CD4-positive, alpha-beta T cell (primary cell): ENCODE measurements around the gene FAM193B. TPM values are rescaled to one million over a fixed set of nuclear protein-coding genes. Genes with fewer than 3 reads are reported as not detected.

ENCODE experiments used
- ATAC-seq: fragments of 200-7000 bp; cut with Tn5 transposase; one replicate; pipeline ENCODE4 v1.10.0; 2022; ENCODE audit warnings: mild to moderate bottlenecking; ENCODE audit not compliant: poor library complexity
- CTCF ChIA-PET: fragments of 350-600 bp; sonication (Branson Sonifier 250); formaldehyde crosslinking; loops from one replicate; lab custom pipeline; 2021; ENCODE audit warnings: antibody characterized with exemption, inconsistent platforms; lab: Charles Lee
- POLR2A ChIA-PET: fragments of 350-600 bp; sonication (Branson Sonifier 250); formaldehyde crosslinking; loops from one replicate; lab custom pipeline; 2021; ENCODE audit warnings: antibody characterized with exemption, inconsistent platforms; lab: Charles Lee
- DNase-seq, 14 experiments: peaks; one replicate each; pipeline ENCODE4 v3.0.0-alpha.2; 2013 to 2020; ENCODE audit warnings: mixed read lengths in 2 of 14
- H3K27ac ChIP-seq, 2 donors: one replicate each; pipeline versions ENCODE4 v1.5.1 to v1.7.0; 2013; ENCODE audit warnings: low read length in 2 of 2, low read depth in 1 of 2, mild to moderate bottlenecking in 1 of 2
- H3K27me3 ChIP-seq, 2 experiments: 1 replicate in 1 of 2; 2 replicates in 1 of 2; pipeline versions ENCODE4 v1.6.1 to v1.7.0; 2013; ENCODE audit warnings: low read length in 2 of 2, control low read depth in 1 of 2, mild to moderate bottlenecking in 1 of 2, moderate library complexity in 1 of 2; ENCODE audit not compliant: insufficient read depth in 2 of 2, control insufficient read depth in 1 of 2
- H3K36me3 ChIP-seq: one replicate; pipeline ENCODE4 v1.6.1; 2013; ENCODE audit warnings: low read length, control low read depth; ENCODE audit not compliant: insufficient read depth
- H3K4me1 ChIP-seq: one replicate; pipeline ENCODE4 v1.6.1; 2013; ENCODE audit warnings: low read length, control low read depth; ENCODE audit not compliant: insufficient read depth
- H3K4me3 ChIP-seq: one replicate; pipeline ENCODE4 v1.5.1; 2013; ENCODE audit warnings: mild to moderate bottlenecking, low read length, moderate library complexity
- H3K9me3 ChIP-seq, 2 experiments: 1 replicate in 1 of 2; 2 replicates in 1 of 2; pipeline versions ENCODE4 v1.6.1 to v1.7.0; 2013; ENCODE audit warnings: low read length in 2 of 2, mild to moderate bottlenecking in 2 of 2, control low read depth in 1 of 2, moderate library complexity in 1 of 2; ENCODE audit not compliant: control insufficient read depth in 1 of 2, insufficient read depth in 1 of 2
- H3K27ac Mint-ChIP-seq: one replicate; pipeline ENCODE4 v1.8.0; 2020; ENCODE audit warnings: mixed read lengths
- H3K27me3 Mint-ChIP-seq: one replicate; pipeline ENCODE4 v1.8.0; 2021; ENCODE audit warnings: mixed read lengths
- H3K36me3 Mint-ChIP-seq: one replicate; pipeline ENCODE4 v1.8.0; 2021; ENCODE audit warnings: low read depth, mixed read lengths
- H3K4me1 Mint-ChIP-seq: one replicate; pipeline ENCODE4 v1.8.0; 2021; ENCODE audit warnings: low read depth, mixed read lengths
- H3K4me3 Mint-ChIP-seq: one replicate; pipeline ENCODE4 v1.8.0; 2020; ENCODE audit warnings: mild to moderate bottlenecking, mixed read lengths
- H3K9me3 Mint-ChIP-seq: one replicate; pipeline ENCODE4 v1.8.0; 2020; ENCODE audit warnings: mixed read lengths
- CTCF ChIP-seq: fragments of 200-600 bp; IDR thresholded peaks from one replicate; pipeline ENCODE4 v1.8.0; 2022; ENCODE audit warnings: antibody characterized with exemption, mild to moderate bottlenecking
- intact Hi-C, 2 experiments: fragments of 100-400 bp; cut with DNase I in 1 of 2; cut with micrococcal nuclease in 1 of 2; formaldehyde crosslinking; loops; one replicate each; pipeline versions ENCODE4 v1.15.1 to v1.9.0; 2023 to 2025; cut with DNase I, micrococcal nuclease
- total RNA-seq, 174 experiments: library from RNA in 2 of 174; stranded (reverse) in 2 of 174; gene quantifications; one replicate each; pipeline ENCODE4 v1.2.3 and lab custom pipeline; 2021 to 2026

Gene FAM193B
- total RNA-seq, 2 experiments from 2014 or later = 150 to 155 TPM

GRCh38 chr5:177503351-177504085, 50.8 kb downstream of the FAM193B start:
- TF ChIP-seq CTCF = no peak
- H3K36me3 Mint-ChIP-seq = no peaks in the 10 kb centered on the region
- no peak overlapping the region for H3K4me3 Mint-ChIP-seq
- H3K9me3 ChIP-seq = no peaks in the 10 kb centered on the region
- intact Hi-C loops = no loop called here
- H3K4me1 Mint-ChIP-seq = peaks cover 14% of the 10 kb centered on the region
- no peak overlapping the region for H3K4me3 ChIP-seq
- H3K27me3 ChIP-seq = no peaks in the 10 kb centered on the region
- no peaks in the 10 kb centered on the region for H3K27me3 Mint-ChIP-seq
- no peaks in the 10 kb centered on the region for H3K36me3 ChIP-seq
- CTCF ChIA-PET = interaction anchor here (4.1 kb wide), 1 partner anchor 113 kb away, joined by 41 read pairs; no protein-coding TSS in a partner anchor
- H3K9me3 Mint-ChIP-seq = no peaks in the 10 kb centered on the region
- no peak for ATAC-seq
- peaks cover 8% of the 10 kb centered on the region for H3K4me1 ChIP-seq
- POLR2A ChIA-PET = no interaction called here
- no peak overlapping the region for H3K27ac ChIP-seq
- H3K27ac Mint-ChIP-seq = no peak overlapping the region
- DNase-seq = no peak

GRCh38 chr5:177502886-177503285, 51.5 kb downstream of the FAM193B start:
- no peaks in the 10 kb centered on the region for H3K9me3 Mint-ChIP-seq
- ATAC-seq = no peak
- Histone ChIP-seq H3K36me3 (no peaks in the 10 kb centered on the region), H3K27me3 (no peaks in the 10 kb centered on the region), H3K4me3 (no peak overlapping the region), H3K4me1 (peaks cover 14% of the 10 kb centered on the region), H3K9me3 (no peaks in the 10 kb centered on the region), H3K27ac (no peak overlapping the region)
- POLR2A ChIA-PET = no interaction called here
- CTCF ChIA-PET = interaction anchor here (4.1 kb wide), 1 partner anchor 113 kb away, joined by 41 read pairs; no protein-coding TSS in a partner anchor
- H3K4me3 Mint-ChIP-seq = no peak overlapping the region
- peaks cover 21% of the 10 kb centered on the region for H3K4me1 Mint-ChIP-seq
- H3K36me3 Mint-ChIP-seq = no peaks in the 10 kb centered on the region
- no peak overlapping the region for H3K27ac Mint-ChIP-seq
- intact Hi-C loops = no loop called here
- no peak for TF ChIP-seq CTCF
- DNase-seq = no peak
- no peaks in the 10 kb centered on the region for H3K27me3 Mint-ChIP-seq

GRCh38 chr5:177501874-177502678, 52.3 kb downstream of the FAM193B start:
- CTCF ChIA-PET = interaction anchor here (0.5 to 4.1 kb wide), 10 partner anchors 10 to 199 kb away, joined by 3 to 41 read pairs (median 4); partner anchors contain the start of genes DDX41, MXD3, PRELID1 and RAB24
- H3K36me3 ChIP-seq = no peaks in the 10 kb centered on the region
- intact Hi-C loops = loop anchor here (1.0 to 2.0 kb wide), 4 partner anchors 45 to 387 kb away; no protein-coding TSS in a partner anchor
- H3K4me3 ChIP-seq = no peak overlapping the region
- DNase-seq = no peak
- no peak overlapping the region for H3K27ac ChIP-seq
- H3K4me1 ChIP-seq = peaks cover 21% of the 10 kb centered on the region
- no peaks in the 10 kb centered on the region for H3K9me3 ChIP-seq
- Mint-ChIP-seq H3K4me1 (peaks cover 25% of the 10 kb centered on the region), H3K27me3 (no peaks in the 10 kb centered on the region), H3K9me3 (no peaks in the 10 kb centered on the region), H3K36me3 (no peaks in the 10 kb centered on the region), H3K27ac (no peak overlapping the region), H3K4me3 (no peak overlapping the region)
- no peak for TF ChIP-seq CTCF
- no peaks in the 10 kb centered on the region for H3K27me3 ChIP-seq
- POLR2A ChIA-PET = interaction anchor here (1.0 to 1.7 kb wide), 4 partner anchors 47 to 144 kb away, joined by 3 to 9 read pairs (median 6); partner anchors contain the start of gene RGS14
- no peak for ATAC-seq
